DMS53 treated with DMSO at 0.1 percent for 48 hours (cell line): ENCODE data around the gene MX2.
A peak's percentile ranks its signal among the peaks of the same experiment; 100 is the strongest.
"Not testable (repeated sequence)": the region's sequence is repeated elsewhere in the genome, so short reads cannot be mapped to it uniquely, and the experiment has no call there.

Experiments used
- DNase-seq: peaks from one replicate; lab custom pipeline; 2025; ENCODE audit not compliant: unreplicated experiment; lab: John Stamatoyannopoulos, UW

MX2 gene

GRCh38 chr21:41361786-41362604 is at the start of gene MX2:
MX2 (plus strand) TSS chr21:41362027; CDS start chr21:41376907, 14,880 bp downstream.
- peak; percentile 1 for DNase-seq

- DNase-seq: not testable (repeated sequence)
Observed at GRCh38 chr21:41313285-41314164, 48.3 kb upstream of the MX2 start.

- DNase-seq: no peak
Observed at GRCh38 chr21:41315726-41316125, 46.1 kb upstream of the MX2 start.

GRCh38 chr21:41316200-41317062 is 45.4 kb upstream of the MX2 start, which contains the start of gene FAM3B:
FAM3B (plus strand) TSS chr21:41316801; CDS start chr21:41316880, 79 bp downstream.
- DNase-seq: peak; percentile 34

GRCh38 chr21:41317063-41317392 is 44.8 kb upstream of the MX2 start:
- DNase-seq: no peak

GRCh38 chr21:41317458-41317857 is 44.4 kb upstream of the MX2 start:
- peak; percentile 20 for DNase-seq

- DNase-seq: no peak
Observed at GRCh38 chr21:41318218-41318617, 43.6 kb upstream of the MX2 start.

- DNase-seq: no peak
Observed at GRCh38 chr21:41319273-41319672, 42.6 kb upstream of the MX2 start.

- DNase-seq: no peak
Observed at GRCh38 chr21:41321211-41321907, 40.5 kb upstream of the MX2 start.

- DNase-seq: no peak
Observed at GRCh38 chr21:41321908-41322495, 39.8 kb upstream of the MX2 start.

GRCh38 chr21:41322496-41323382 is 39.1 kb upstream of the MX2 start:
- DNase-seq: no peak

GRCh38 chr21:41325138-41325912 is 36.5 kb upstream of the MX2 start:
- DNase-seq: no peak

- no peak for DNase-seq
Observed at GRCh38 chr21:41326414-41327080, 35.3 kb upstream of the MX2 start.

- no peak for DNase-seq
Observed at GRCh38 chr21:41327753-41328152, 34.1 kb upstream of the MX2 start.

- no peak for DNase-seq
Observed at GRCh38 chr21:41328660-41329607, 32.9 kb upstream of the MX2 start.

GRCh38 chr21:41333752-41334151 is 28.1 kb upstream of the MX2 start:
- DNase-seq: no peak

GRCh38 chr21:41337515-41337914 is 24.3 kb upstream of the MX2 start:
- DNase-seq: no peak
